ENCODE measurements around the gene MAD1L1.

DNA sequence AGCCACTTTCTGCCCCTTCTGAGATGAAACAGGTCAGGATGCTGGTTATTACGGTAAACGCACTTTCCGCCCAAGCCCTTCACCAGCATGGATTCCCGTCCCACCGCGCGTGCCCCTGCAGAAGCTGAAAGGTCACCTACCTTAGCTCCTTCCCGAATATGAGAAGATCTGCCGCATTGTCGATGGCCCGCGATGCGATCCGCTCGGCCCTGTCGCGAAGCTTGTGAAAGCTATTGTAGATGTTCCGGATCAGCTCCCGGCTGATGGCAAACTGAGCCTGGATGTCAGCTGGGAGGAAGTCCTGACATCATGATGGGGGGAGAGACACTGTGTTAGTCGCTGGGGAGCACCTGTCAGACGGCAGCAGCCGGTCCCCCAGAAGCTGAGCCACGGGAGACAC is 31.4 kb upstream of the MAD1L1 start:
- TF ChIP-seq CTCF (IDR thresholded peaks at IDR 0.05) = no peak
- TF ChIP-seq POLR2A (IDR thresholded peaks at IDR 0.05) = no peak
